IMR-90 (cell line): ENCODE results near the gene PCDH12. TPM values are rescaled to one million over a fixed set of nuclear protein-coding genes. Genes with fewer than 3 reads are reported as not detected.

Experiments
- ATAC-seq: fragments of 200-7000 bp; cut with Tn5 transposase; 2 replicates; pipeline ENCODE4 v1.9.1; 2020; ENCODE audit warnings: low read depth, mild to moderate bottlenecking, moderate library complexity
- BruUV-seq: library from RNA; stranded (reverse); fragments of 400-500 nt; replicated peaks from 2 replicates; lab custom pipeline; 2021; lab: Mats Ljungman, UMichigan
- CTCF ChIA-PET: fragments of 300-600 bp; formaldehyde crosslinking; extraction: SDS; loops from one replicate; lab custom pipeline; 2021; ENCODE audit warnings: antibody characterized with exemption; lab: Yijun Ruan, JAX
- POLR2A ChIA-PET: fragments of 300-600 bp; sonication (Branson Sonifier 250); formaldehyde crosslinking; loops from one replicate; lab custom pipeline; 2022; ENCODE audit warnings: antibody characterized with exemption; ENCODE audit not compliant: unreplicated experiment; lab: Charles Lee
- DNase-seq: peaks from one replicate; pipeline ENCODE4 v3.0.0; 2013
- H2AFZ ChIP-seq: replicated peaks from 2 replicates; pipeline ENCODE3; 2013; ENCODE audit warnings: low read length, mild to moderate bottlenecking; ENCODE audit not compliant: poor library complexity
- H2AK5ac ChIP-seq: 2 replicates; pipeline ENCODE4 v1.6.1; 2013; ENCODE audit warnings: low read depth, low read length, inconsistent platforms
- H2AK9ac ChIP-seq: replicated peaks from 2 replicates; pipeline ENCODE3; 2013; ENCODE audit warnings: mild to moderate bottlenecking, low read depth, low read length, moderate library complexity; ENCODE audit not compliant: poor library complexity
- H2BK120ac ChIP-seq: 2 replicates; pipeline ENCODE4 v1.6.1; 2013; ENCODE audit warnings: low read depth, low read length, inconsistent platforms
- H2BK15ac ChIP-seq: 3 replicates; pipeline ENCODE4 v1.6.1; 2013; ENCODE audit warnings: low read depth, low read length, inconsistent platforms
- H2BK20ac ChIP-seq: 2 replicates; pipeline ENCODE4 v1.6.1; 2013; ENCODE audit warnings: low read depth, mild to moderate bottlenecking, inconsistent platforms, low read length, moderate library complexity
- H2BK5ac ChIP-seq: 2 replicates; pipeline ENCODE4 v1.6.1; 2013; ENCODE audit warnings: mild to moderate bottlenecking, low read depth, low read length, inconsistent platforms; ENCODE audit not compliant: poor library complexity, severe bottlenecking
- H3K14ac ChIP-seq: replicated peaks from 2 replicates; pipeline ENCODE4 v1.6.1; 2013; ENCODE audit warnings: low read depth, low read length, inconsistent platforms
- H3K18ac ChIP-seq: 2 replicates; pipeline ENCODE4 v1.6.1; 2013; ENCODE audit warnings: low read depth, low read length, control low read depth
- H3K23ac ChIP-seq: 2 replicates; pipeline ENCODE4 v1.6.1; 2013; ENCODE audit warnings: low read depth, low read length, inconsistent platforms
- H3K27ac ChIP-seq: 2 replicates; pipeline ENCODE4 v1.5.1; 2013; ENCODE audit warnings: mild to moderate bottlenecking, control low read depth, low read length; ENCODE audit not compliant: insufficient read depth
- H3K27me3 ChIP-seq: 2 replicates; pipeline ENCODE4 v1.6.1; 2013; ENCODE audit warnings: low read length; ENCODE audit not compliant: control insufficient read depth, insufficient read depth
- H3K36me3 ChIP-seq: 2 replicates; pipeline ENCODE4 v1.6.1; 2013; ENCODE audit warnings: low read length, mixed read lengths; ENCODE audit not compliant: control insufficient read depth, insufficient read depth
- H3K4ac ChIP-seq: 2 replicates; pipeline ENCODE4 v1.6.1; 2013; ENCODE audit warnings: low read depth, low read length, inconsistent platforms
- H3K4me1 ChIP-seq: 2 replicates; pipeline ENCODE4 v1.6.1; 2013; ENCODE audit warnings: low read length, mixed read lengths; ENCODE audit not compliant: control insufficient read depth, insufficient read depth
- H3K4me2 ChIP-seq: 2 replicates; pipeline ENCODE4 v1.6.1; 2013; ENCODE audit warnings: low read depth, mild to moderate bottlenecking, control low read depth, low read length, moderate library complexity
- H3K4me3 ChIP-seq: 2 replicates; pipeline ENCODE4 v1.5.1; 2013; ENCODE audit warnings: low read depth, mild to moderate bottlenecking, control low read depth, low read length, moderate library complexity; ENCODE audit not compliant: insufficient read depth
- H3K56ac ChIP-seq: 2 replicates; pipeline ENCODE4 v1.6.1; 2013; ENCODE audit warnings: low read length, inconsistent platforms; ENCODE audit not compliant: insufficient read depth; ENCODE audit errors: extremely low read depth
- H3K79me1 ChIP-seq, 2 experiments: 2 replicates each; pipeline ENCODE4 v1.6.1; 2013; ENCODE audit warnings: low read length in 2 of 2, inconsistent platforms in 1 of 2, low read depth in 1 of 2
- H3K9ac ChIP-seq: 2 replicates; pipeline ENCODE4 v1.6.1; 2013; ENCODE audit warnings: low read depth, low read length, control low read depth
- H3K9me1 ChIP-seq: 2 replicates; pipeline ENCODE4 v1.6.1; 2013; ENCODE audit warnings: low read length, inconsistent platforms; ENCODE audit not compliant: insufficient read depth
- H3K9me3 ChIP-seq: 2 replicates; pipeline ENCODE4 v1.6.1; 2013; ENCODE audit warnings: low read length; ENCODE audit not compliant: control insufficient read depth, insufficient read depth
- H4K20me1 ChIP-seq: 2 replicates; pipeline ENCODE4 v1.6.1; 2013; ENCODE audit warnings: low read length, inconsistent platforms; ENCODE audit not compliant: insufficient read depth
- H4K5ac ChIP-seq: 2 replicates; pipeline ENCODE4 v1.6.1; 2013; ENCODE audit warnings: mild to moderate bottlenecking, low read depth, low read length, control low read depth
- H4K8ac ChIP-seq, 2 experiments: 2 replicates each; pipeline ENCODE4 v1.6.1; 2013; ENCODE audit warnings: low read depth in 2 of 2, low read length in 2 of 2, control low read depth in 1 of 2, inconsistent platforms in 1 of 2
- H4K91ac ChIP-seq: 2 replicates; pipeline ENCODE4 v1.6.1; 2013; ENCODE audit warnings: low read depth, low read length, inconsistent platforms; ENCODE audit not compliant: insufficient read depth
- CTCF ChIP-seq: conservative IDR thresholded peaks from 2 replicates; pipeline ENCODE4 v1.5.1; 2012; ENCODE audit warnings: mild to moderate bottlenecking, low read depth, low read length, improper control_type of control experiment
- MAZ ChIP-seq: IDR thresholded peaks from 2 replicates; pipeline ENCODE4 v1.6.1; 2012; ENCODE audit warnings: low read depth, mild to moderate bottlenecking, low read length, improper control_type of control experiment, moderate library complexity, borderline replicate concordance
- WGBS, 2 experiments: methylation state at CpG; one replicate each; pipeline versions ENCODE4 v1.1.5 to v1.1.7; 2013; ENCODE audit warnings: missing lambda C conversion rate in 2 of 2; ENCODE audit not compliant: insufficient read length in 1 of 2; ENCODE audit errors: extremely low coverage in 2 of 2; 5-methylcytosine and 5-hydroxymethylcytosine counted together
- dilution Hi-C: fragments of 300-500 bp; cut with HindIII; formaldehyde crosslinking; loops from one replicate; pipeline ENCODE4 v1.14.3; 2018; ENCODE audit warnings: low sequenced_read_pairs; ENCODE audit not compliant: unreplicated experiment
- in situ Hi-C: fragments of 300-500 bp; cut with MboI; formaldehyde crosslinking; loops from 3 replicates; pipeline ENCODE4 v1.14.3; 2019; ENCODE audit warnings: low sequenced_read_pairs, inconsistent platforms, mixed read lengths
- intact Hi-C: fragments of 100-400 bp; cut with micrococcal nuclease; formaldehyde crosslinking; loops from 2 replicates; pipeline ENCODE4 v1.10.0; 2022
- polyA plus RNA-seq, 3 experiments: library from polyadenylated mRNA; depleted of rRNA; stranded (reverse); fragments of >200 nt; gene quantifications; 2 replicates each; pipeline ENCODE4 v1.2.3, GENCODE V29; 2012; ENCODE audit warnings: low replicate concordance in 1 of 3
- total RNA-seq: library from RNA; depleted of rRNA; stranded (reverse); fragments of >200 nt; gene quantifications from 2 replicates; pipeline ENCODE4 v1.2.3, GENCODE V29; 2012

The PCDH12 gene
- total and polyA plus RNA-seq, 2 of the 4 experiments (the other 2 are of a cell fraction) = 0.02 to 0.18 TPM

GRCh38 chr5:141951332-141951781, 6.6 kb downstream of the PCDH12 start:
- Histone ChIP-seq H4K20me1 (no peaks in the 10 kb centered on the region), H3K9me3 (no peaks in the 10 kb centered on the region), H2BK5ac (no peak overlapping the region), H3K4me2 (no peak overlapping the region), H3K23ac (no peak overlapping the region), H3K56ac (no peak overlapping the region), H3K18ac (no peak overlapping the region), H2AFZ (no peak overlapping the region), H2BK15ac (no peak overlapping the region), H3K79me1 (no peaks in the 10 kb centered on the region), H2AK9ac (no peak overlapping the region), H3K4ac (no peak overlapping the region), H3K14ac (no peak overlapping the region), H3K9me1 (no peaks in the 10 kb centered on the region), H2BK120ac (no peak overlapping the region), H2AK5ac (no peak overlapping the region), H3K9ac (no peak overlapping the region), H4K91ac (no peak overlapping the region), H3K36me3 (no peaks in the 10 kb centered on the region), H3K4me1 (no peaks in the 10 kb centered on the region), H4K5ac (no peak overlapping the region), H3K27ac (no peak overlapping the region), H3K27me3 (peaks cover 29% of the 10 kb centered on the region), H2BK20ac (no peak overlapping the region), H4K8ac (no peak overlapping the region), H3K4me3 (no peak overlapping the region)
- DNase-seq (no peak), ATAC-seq (peak; percentile 53)
- dilution Hi-C loops = no loop called here
- no TSS peak for BruUV-seq
- CTCF ChIA-PET = interaction anchor here (1.0 to 1.3 kb wide), 2 partner anchors 9 to 28 kb away, joined by 4 read pairs; no protein-coding TSS in a partner anchor
- intact Hi-C loops = no loop called here
- POLR2A ChIA-PET = no interaction called here
- TF ChIP-seq CTCF (peak; percentile 26; the same call in 1 of the 2 replicates), MAZ (no peak)
- in situ Hi-C loops = no loop called here
- no CpG with 5 or more reads among the region's 9 CpGs for WGBS, 2 experiments
